Measurements from ENCODE around the gene PTPRD.

The PTPRD gene

GRCh38 chr9:10054456-10054855, 558.3 kb downstream of the PTPRD start:
- DNase-seq (ENCODE audit: low read depth) = no peak

GRCh38 chr9:10052916-10053315, 559.9 kb downstream of the PTPRD start:
- DNase-seq (ENCODE audit: low read depth) = no peak

- DNase-seq (ENCODE audit: low read depth) = no peak
These were observed 560.6 kb downstream of the PTPRD start for GRCh38 chr9:10052181-10052580.

- no peak for DNase-seq (ENCODE audit: low read depth)
These were observed 562.8 kb downstream of the PTPRD start for GRCh38 chr9:10050016-10050415.

- DNase-seq (ENCODE audit: low read depth) = no peak
These were observed 563.8 kb downstream of the PTPRD start for GRCh38 chr9:10048994-10049393.

- no peak for DNase-seq (ENCODE audit: low read depth)
These were observed 567.2 kb downstream of the PTPRD start for GRCh38 chr9:10045598-10045997.

GRCh38 chr9:10041726-10042229, 571.0 kb downstream of the PTPRD start:
- no peak for DNase-seq (ENCODE audit: low read depth)

GRCh38 chr9:10036095-10036494, 576.7 kb downstream of the PTPRD start:
- DNase-seq (ENCODE audit: low read depth) = no peak

- no peak for DNase-seq (ENCODE audit: low read depth)
These were observed 580.6 kb downstream of the PTPRD start for GRCh38 chr9:10032166-10032565.

GRCh38 chr9:10026443-10026984, 586.3 kb downstream of the PTPRD start:
- DNase-seq (ENCODE audit: low read depth) = no peak

GRCh38 chr9:10015755-10016154, 597.0 kb downstream of the PTPRD start:
- DNase-seq (ENCODE audit: low read depth) = no peak

GRCh38 chr9:10014889-10015288, 597.9 kb downstream of the PTPRD start:
- DNase-seq (ENCODE audit: low read depth) = no peak

GRCh38 chr9:10009401-10009800, 603.4 kb downstream of the PTPRD start:
- no peak for DNase-seq (ENCODE audit: low read depth)

GRCh38 chr9:10008101-10008799, 604.6 kb downstream of the PTPRD start:
- no peak for DNase-seq (ENCODE audit: low read depth)

GRCh38 chr9:10007356-10007755, 605.4 kb downstream of the PTPRD start:
- no peak for DNase-seq (ENCODE audit: low read depth)

- DNase-seq (ENCODE audit: low read depth) = no peak
These were observed 607.6 kb downstream of the PTPRD start for GRCh38 chr9:10005206-10005605.

- DNase-seq (ENCODE audit: low read depth) = no peak
These were observed 609.8 kb downstream of the PTPRD start for GRCh38 chr9:10003047-10003446.

GRCh38 chr9:10000669-10001068, 612.1 kb downstream of the PTPRD start:
- no peak for DNase-seq (ENCODE audit: low read depth)

- no peak for DNase-seq (ENCODE audit: low read depth)
These were observed 614.1 kb downstream of the PTPRD start for GRCh38 chr9:9998491-9999287.

- DNase-seq (ENCODE audit: low read depth) = no peak
These were observed 615.2 kb downstream of the PTPRD start for GRCh38 chr9:9997585-9997984.

GRCh38 chr9:9996259-9996658, 616.5 kb downstream of the PTPRD start:
- no peak for DNase-seq (ENCODE audit: low read depth)

- no peak for DNase-seq (ENCODE audit: low read depth)
These were observed 619.9 kb downstream of the PTPRD start for GRCh38 chr9:9992936-9993335.

- DNase-seq (ENCODE audit: low read depth) = no peak
These were observed 639.7 kb downstream of the PTPRD start for GRCh38 chr9:9973062-9973461.
